Heart right ventricle (tissue), 16 donors: ENCODE measurements around the gene CELA2B. TPM values are rescaled to one million over a fixed set of nuclear protein-coding genes. Genes with fewer than 3 reads are reported as not detected.
"Not testable (repeated sequence)": the region's sequence is repeated elsewhere in the genome, so short reads cannot be mapped to it uniquely, and the experiment has no call there.

Experiments
- ATAC-seq, 8 donors: fragments of 200-7000 bp; cut with Tn5 transposase; one replicate each; pipeline ENCODE4 v1.9.1; 2020; ENCODE audit warnings: mild to moderate bottlenecking in 8 of 8, moderate library complexity in 8 of 8, moderate number of reproducible peaks in 1 of 8
- DNase-seq, 2 donors: peaks; one replicate each; pipeline ENCODE4 v3.0.0-alpha.2; 2020
- H3K27ac ChIP-seq, 10 donors: fragments of 200-600 bp; sonication (generic) in 2 of 10; one replicate each; pipeline versions ENCODE4 v1.5.0 to v1.8.0; 2020 to 2022; ENCODE audit warnings: mild to moderate bottlenecking in 3 of 10
- H3K27me3 ChIP-seq, 7 donors: fragments of 200-600 bp; one replicate each; pipeline ENCODE4 v1.8.0; 2021 to 2022; ENCODE audit warnings: mild to moderate bottlenecking in 2 of 7
- H3K36me3 ChIP-seq, 9 donors: fragments of 200-600 bp; sonication (generic) in 1 of 9; one replicate each; pipeline versions ENCODE4 v1.5.0 to v1.8.0; 2020 to 2022; ENCODE audit warnings: mild to moderate bottlenecking in 2 of 9
- H3K4me1 ChIP-seq, 9 donors: fragments of 200-600 bp; sonication (generic) in 1 of 9; one replicate each; pipeline versions ENCODE4 v1.5.0 to v1.8.0; 2020 to 2022; ENCODE audit warnings: mild to moderate bottlenecking in 4 of 9
- H3K4me3 ChIP-seq, 10 donors: fragments of 200-600 bp; sonication (generic) in 2 of 10; one replicate each; pipeline versions ENCODE4 v1.5.0 to v1.8.0; 2020 to 2022; ENCODE audit warnings: mild to moderate bottlenecking in 7 of 10, moderate library complexity in 2 of 10
- H3K9me3 ChIP-seq, 11 donors: fragments of 200-600 bp in 10 of 11; sonication (generic) in 2 of 11; one replicate each; pipeline versions ENCODE4 v1.5.0 to v1.8.0; 2013 to 2022; ENCODE audit warnings: mild to moderate bottlenecking in 2 of 11, control low read depth in 1 of 11, moderate library complexity in 1 of 11
- CTCF ChIP-seq, 9 donors: fragments of 200-600 bp; sonication (generic) in 2 of 9; IDR thresholded peaks; one replicate each; pipeline versions ENCODE4 v1.5.0 to v1.8.0; 2021 to 2022; ENCODE audit warnings: antibody characterized with exemption in 9 of 9, mild to moderate bottlenecking in 5 of 9, moderate library complexity in 1 of 9
- WGBS, 2 donors: extraction: QIAGEN DNeasy Blood & Tissue Kit; methylation state at CpG; one replicate each; pipeline ENCODE4 v1.1.7; 2013; ENCODE audit warnings: inconsistent platforms in 1 of 2; 5-methylcytosine and 5-hydroxymethylcytosine counted together
- intact Hi-C, 10 donors: fragments of 100-400 bp; cut with DNase I; formaldehyde crosslinking; loops; one replicate each; pipeline versions ENCODE4 v1.11.1 to v1.14.2; 2022
- polyA plus RNA-seq, 2 donors: library from polyadenylated mRNA; stranded (reverse); fragments of 200-250 nt; gene quantifications; one replicate each; pipeline ENCODE4 v1.2.3, GENCODE V29; 2013
- total RNA-seq, 10 donors: library from RNA; stranded (reverse); fragmentation: NEBNext Ultra II Directional in 3 of 10; extraction: Animal tissue kit (Norgen Biotek cat#: 25700) in 3 of 10; gene quantifications; one replicate each; pipeline versions ENCODE4 v1.2.1 to v1.2.4, GENCODE V29; 2021 to 2023
- donor health status: Arrhythmogenic right ventricular cardiomyopathy.
- donor health status: ischemic (EF 13 %, LVEDD 7.1; RV severe dilation, severe dysfunction).
- donor health status: healthy with polysubstance abuse.
- donor health status: DM: no; HTN: yes; CAD: no.
- donor health status: DM: no; HTN: no; CAD: no.
- donor health status: ischemic (EF 25% LVEDD 6.9; RV normal size, moderate dysfunction).
- donor health status: ischemic (EF 25% LVEDD 5.7; RV mildly dilated, moderate dysfunction).
- donor health status: healthy.
- donor health status: DM: yes; HTN: yes; CAD: no.
- donor health status: Ischemic cardiomyopathy.
- donor health status: ischemic (EF 35%, LVEDD 5.7; RV mildly dilated, moderate dysfunction).
- donor health status: nonischemic (EF 11% LVEDD 7.7; RV severe dilation, severe dysfunction).
- donor health status: DM: yes; HTN: yes; CAD: no.
- donor health status: PGD.
- donor health status: ischemic (EF 29% LVEDD 5.4; RV normal size, mild dysfunction).
- donor health status: nonischemic (EF 23%, LVEDD 6.1; RV moderate dilation, normal function).

The CELA2B gene
- total and polyA plus RNA-seq, 12 donors = not detected

DNA sequence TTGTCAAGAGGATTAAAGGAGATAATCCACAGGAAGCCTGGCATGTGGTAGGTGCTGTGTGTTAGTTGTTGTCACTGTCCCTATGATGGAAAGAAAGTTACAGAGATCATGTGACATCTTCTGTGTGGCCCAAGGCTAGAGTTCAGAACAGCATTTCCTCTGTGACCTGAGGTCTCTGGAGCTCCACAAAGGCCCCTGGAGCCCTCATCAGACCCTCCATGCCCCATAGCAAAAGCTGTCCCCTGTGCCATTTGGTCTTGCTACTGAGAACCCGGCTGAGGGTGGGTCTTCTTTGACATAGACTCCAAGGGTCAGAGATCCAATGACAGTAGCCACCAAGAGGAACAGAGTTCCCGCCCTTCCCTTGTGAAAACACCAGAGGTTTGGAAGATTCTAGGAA lies 8.1 kb downstream of the CELA2B start:
- Histone ChIP-seq H3K27me3 (no peaks in the 10 kb centered on the region), H3K36me3 (peaks cover 0 to 3% (median 0%) of the 10 kb centered on the region in 9 donors), H3K27ac (no peak overlapping the region), H3K4me1 (peaks cover 0 to 8% (median 0%) of the 10 kb centered on the region in 9 donors), H3K4me3 (no peak overlapping the region), H3K9me3 (no peaks in the 10 kb centered on the region)
- ATAC-seq (no peak), DNase-seq (no peak)
- intact Hi-C loops = no loop called here
- TF ChIP-seq CTCF (IDR thresholded peaks at IDR 0.05) = no peak
- WGBS, 2 donors = 85 to 88% methylated on average over 2 of the region's 2 CpGs

- H3K27ac ChIP-seq, ATAC-seq, intact Hi-C loops, DNase-seq, H3K9me3 ChIP-seq, H3K36me3 ChIP-seq, H3K27me3 ChIP-seq, H3K4me3 ChIP-seq, H3K4me1 ChIP-seq: not testable (repeated sequence)
- 93 to 94% methylated on average over 6 of the region's 6 CpGs for WGBS, 2 donors
Measured at GRCh38 chr1:15484443-15484842, 8.5 kb downstream of the CELA2B start.

GRCh38 chr1:15485636-15486035 lies 9.7 kb downstream of the CELA2B start:
- ATAC-seq = no peak
- Histone ChIP-seq H3K4me1 (peaks cover 0 to 11% (median 0%) of the 10 kb centered on the region in 9 donors), H3K9me3 (no peaks in the 10 kb centered on the region), H3K36me3 (peaks cover 0 to 4% (median 0%) of the 10 kb centered on the region in 9 donors), H3K27ac (no peak overlapping the region), H3K27me3 (no peaks in the 10 kb centered on the region), H3K4me3 (no peak overlapping the region)
- WGBS, 2 donors = 96 to 97% methylated on average over 6 of the region's 6 CpGs
- no peak for DNase-seq
- no peak for TF ChIP-seq CTCF (IDR thresholded peaks at IDR 0.05)
- intact Hi-C loops = no loop called here

- ATAC-seq, H3K27me3 ChIP-seq, intact Hi-C loops, H3K27ac ChIP-seq, H3K4me3 ChIP-seq, H3K9me3 ChIP-seq, DNase-seq: not testable (repeated sequence)
- H3K4me1 ChIP-seq = peaks cover 0 to 14% (median 1%) of the 10 kb centered on the region in 9 donors
- peaks cover 0 to 18% (median 0%) of the 10 kb centered on the region in 9 donors for H3K36me3 ChIP-seq
- 94 to 97% methylated on average over 17 of the region's 17 CpGs for WGBS, 2 donors
Measured at GRCh38 chr1:15486844-15487610, 11.1 kb downstream of the CELA2B start.

DNA sequence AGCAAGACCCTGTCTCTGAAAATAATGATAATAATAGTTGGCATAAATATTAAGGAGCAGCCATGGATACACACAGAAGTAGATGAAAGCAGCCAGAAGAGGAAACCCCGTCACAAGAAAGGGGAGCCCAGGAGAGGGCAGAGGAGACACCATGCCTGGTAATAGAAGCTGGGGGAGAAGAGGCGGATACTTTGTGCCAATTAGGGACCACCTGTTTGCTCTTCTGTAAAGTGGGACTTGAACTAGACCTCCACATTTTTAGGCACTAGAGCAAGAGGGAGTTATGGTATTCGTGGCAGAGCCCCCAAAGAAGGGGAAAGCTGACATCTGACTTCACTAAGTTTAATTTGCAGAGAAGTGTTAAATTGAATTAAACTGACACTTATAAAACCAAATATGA lies 12.5 kb downstream of the CELA2B start:
- ATAC-seq (no peak), DNase-seq (no peak)
- H3K4me1 ChIP-seq = peaks cover 0 to 27% (median 5%) of the 10 kb centered on the region in 9 donors
- no peak overlapping the region for H3K27ac ChIP-seq
- H3K9me3 ChIP-seq = no peaks in the 10 kb centered on the region
- intact Hi-C loops = no loop called here
- WGBS, 2 donors = 96 to 99% methylated on average over 3 of the region's 3 CpGs
- TF ChIP-seq CTCF (IDR thresholded peaks at IDR 0.05) = no peak
- H3K36me3 ChIP-seq = peaks cover 0 to 26% (median 4%) of the 10 kb centered on the region in 9 donors
- no peak overlapping the region for H3K4me3 ChIP-seq
- H3K27me3 ChIP-seq = no peaks in the 10 kb centered on the region
